CD4-positive, alpha-beta T cell treated with Interleukin-17A for 4 hours (primary cell): ENCODE measurements around the gene FOXJ3.

Experiments
- DNase-seq: peaks from one replicate; pipeline ENCODE4 v3.0.0-alpha.2; 2020; ENCODE audit warnings: mixed read lengths

The FOXJ3 gene

DNA sequence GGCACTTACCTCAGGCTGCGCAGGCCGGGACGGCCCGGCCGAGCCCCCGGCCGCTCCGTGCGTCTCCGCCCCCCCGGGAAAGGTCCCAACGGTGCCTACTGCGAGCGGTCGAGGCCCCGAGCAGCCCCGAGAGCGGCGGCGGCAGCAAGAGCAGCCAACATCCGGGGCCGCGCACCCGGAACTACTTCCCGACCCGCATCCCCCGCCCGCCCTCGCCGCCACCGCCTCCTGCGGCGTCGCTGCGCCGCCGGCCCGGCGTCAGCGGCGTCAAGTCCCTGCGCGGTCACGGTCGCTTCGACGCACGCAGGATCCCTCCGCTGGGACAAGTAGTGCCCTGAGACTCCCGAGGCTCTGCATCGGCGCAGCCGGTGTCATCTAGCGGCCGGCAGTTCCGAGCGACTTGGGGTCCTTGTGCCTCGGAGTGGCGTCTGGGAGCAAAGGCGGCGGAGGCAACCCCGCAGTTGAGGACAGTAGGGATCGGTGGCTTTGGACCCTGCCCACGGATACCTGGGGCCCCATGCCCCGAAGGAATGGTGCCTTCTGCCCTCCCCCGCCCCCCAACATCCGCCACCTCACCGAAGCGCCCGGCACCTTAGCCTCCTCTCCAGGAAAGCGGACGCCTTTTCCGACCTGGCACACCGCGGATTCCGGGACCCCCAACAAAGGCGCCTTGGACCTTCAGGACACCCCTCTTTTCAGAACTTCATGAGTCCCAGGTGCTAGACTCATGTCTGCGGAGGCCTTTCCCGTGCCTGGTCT, at the start of gene FOXJ3:
FOXJ3 (minus strand) TSS at position 186 of the 759 bp plus-strand sequence. CDS start 24,142 bp downstream, outside the sequence.
- DNase-seq = peak; percentile 95

DNA sequence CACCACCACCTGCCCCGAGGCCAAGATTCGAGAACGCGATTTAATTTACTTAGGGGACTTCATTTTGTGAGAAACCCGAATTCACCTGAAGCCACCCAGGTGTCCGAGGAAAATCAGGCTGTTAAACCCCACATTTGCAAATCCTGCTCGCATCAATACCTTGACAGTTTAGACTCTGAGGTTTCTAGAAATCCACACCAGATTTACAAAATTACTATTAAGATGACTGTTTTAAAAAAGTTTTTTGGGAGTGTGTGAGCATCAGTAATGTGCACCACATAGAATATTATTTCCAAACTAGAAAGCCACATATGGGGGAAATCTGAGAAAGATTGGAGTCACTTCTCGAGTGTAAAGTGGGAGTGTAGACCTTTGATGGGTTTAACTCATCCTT, 46.2 kb upstream of the FOXJ3 start:
- DNase-seq = no peak

DNA sequence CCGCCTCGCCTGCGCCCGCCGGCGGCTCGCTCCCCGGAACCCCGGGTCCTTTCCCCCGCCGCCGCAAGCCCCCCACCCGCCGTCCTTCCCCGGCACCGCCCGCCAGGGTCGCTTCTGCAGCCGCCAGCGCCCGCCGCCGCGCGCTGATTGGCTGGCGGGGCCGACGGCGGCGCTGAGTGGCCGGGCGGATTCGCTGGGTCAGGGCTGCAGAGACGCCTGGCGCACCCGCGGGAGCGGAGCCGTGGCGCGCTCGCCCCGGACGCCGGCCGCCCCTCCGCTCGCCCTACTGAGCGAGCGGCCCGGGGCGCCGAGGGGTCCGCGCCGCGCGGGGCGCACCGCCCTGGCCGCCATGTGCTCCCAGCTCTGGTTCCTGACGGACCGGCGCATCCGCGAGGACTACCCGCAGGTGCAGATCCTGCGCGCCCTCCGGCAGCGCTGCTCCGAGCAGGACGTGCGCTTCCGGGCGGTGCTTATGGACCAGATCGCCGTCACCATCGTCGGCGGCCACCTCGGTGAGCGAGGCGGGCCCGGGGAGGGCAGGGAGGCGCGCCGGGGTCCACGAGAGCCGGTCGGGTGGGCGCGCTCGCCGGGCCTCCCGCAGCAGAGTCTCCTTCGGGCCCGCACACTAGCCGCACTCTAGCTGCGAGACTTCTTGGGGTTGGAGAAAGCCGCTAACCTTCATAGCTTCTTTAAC, 45.7 kb upstream of the FOXJ3 start, which contains the start of gene RIMKLA:
RIMKLA (plus strand) TSS at position 207 of the 694 bp plus-strand sequence; CDS start at position 350, 143 bp downstream.
- peak; percentile 44 for DNase-seq

DNA sequence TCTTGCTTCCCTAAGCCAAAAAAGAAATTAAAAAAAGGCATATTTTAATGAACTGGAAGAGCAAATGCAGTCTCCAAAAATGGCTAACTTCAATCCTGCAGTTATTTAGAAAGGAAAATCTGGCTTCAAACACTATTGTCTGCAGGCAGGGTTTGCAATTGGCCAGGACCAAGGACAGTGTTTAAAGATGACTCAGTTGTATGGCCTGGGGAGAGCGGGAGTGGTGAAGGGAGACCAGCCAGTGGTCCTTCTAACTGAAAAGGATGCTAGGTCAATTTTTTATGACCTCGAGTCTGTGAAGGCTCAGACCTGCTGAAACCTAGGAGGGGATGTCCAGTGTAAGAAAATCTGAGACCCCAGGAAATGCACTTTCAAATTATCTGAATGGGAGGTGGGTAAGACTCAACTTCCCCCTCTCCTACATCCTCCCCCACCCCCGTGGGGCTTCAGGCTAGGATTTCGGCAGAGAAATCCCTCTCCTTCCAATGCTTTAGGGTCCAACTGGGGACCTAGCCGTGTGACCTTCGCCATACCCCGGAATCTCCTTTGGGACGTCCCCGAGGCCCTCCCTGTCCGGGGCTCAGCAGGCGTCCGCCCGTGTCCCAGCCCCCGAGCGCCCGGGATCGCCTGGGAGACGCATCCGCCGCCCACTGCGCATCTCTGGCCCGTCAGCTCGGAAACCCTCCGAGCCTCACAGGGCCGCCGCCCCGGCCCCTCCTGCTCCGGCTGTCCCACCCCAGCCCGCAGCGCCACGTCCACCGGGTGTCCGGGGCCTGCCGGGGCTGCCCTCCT, 45.0 kb upstream of the FOXJ3 start:
- peak; percentile 3 for DNase-seq

GRCh38 chr1:42372796-42373195, 37.8 kb upstream of the FOXJ3 start:
- no peak for DNase-seq

DNA sequence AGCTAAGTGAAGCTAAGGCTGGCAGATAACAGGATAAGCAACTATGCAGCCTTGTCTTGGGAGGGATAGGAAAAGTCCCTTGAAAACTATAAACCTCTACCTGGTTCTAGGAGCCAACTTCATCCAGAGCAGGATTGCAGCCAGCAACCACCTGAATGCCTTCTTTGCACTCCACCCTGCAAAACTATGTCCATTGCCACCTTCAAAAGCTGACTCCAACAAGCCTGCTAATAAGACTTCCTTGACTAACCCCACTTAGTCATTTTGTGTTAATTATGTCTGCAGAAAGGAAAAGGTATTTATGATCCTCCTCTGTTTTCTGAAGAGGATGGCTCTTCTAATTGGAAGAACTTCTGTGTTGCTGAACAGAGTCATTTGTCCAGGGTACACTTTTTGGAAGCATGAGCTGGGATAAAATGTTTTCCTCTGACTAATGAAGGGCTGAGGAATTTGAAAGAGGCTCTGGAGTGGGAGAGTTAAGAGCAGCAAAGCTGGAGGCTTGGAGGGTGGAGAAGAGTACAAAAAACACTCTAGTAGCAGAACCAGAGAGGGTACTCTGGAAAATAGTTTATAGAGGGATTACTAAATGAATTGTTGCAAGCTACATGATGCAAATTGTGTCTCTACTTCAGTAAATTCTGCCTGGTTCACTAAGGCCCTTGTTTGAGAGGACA, 36.0 kb upstream of the FOXJ3 start:
- DNase-seq = no peak

- DNase-seq = no peak
These were observed 34.4 kb upstream of the FOXJ3 start for GRCh38 chr1:42369471-42369870.

DNA sequence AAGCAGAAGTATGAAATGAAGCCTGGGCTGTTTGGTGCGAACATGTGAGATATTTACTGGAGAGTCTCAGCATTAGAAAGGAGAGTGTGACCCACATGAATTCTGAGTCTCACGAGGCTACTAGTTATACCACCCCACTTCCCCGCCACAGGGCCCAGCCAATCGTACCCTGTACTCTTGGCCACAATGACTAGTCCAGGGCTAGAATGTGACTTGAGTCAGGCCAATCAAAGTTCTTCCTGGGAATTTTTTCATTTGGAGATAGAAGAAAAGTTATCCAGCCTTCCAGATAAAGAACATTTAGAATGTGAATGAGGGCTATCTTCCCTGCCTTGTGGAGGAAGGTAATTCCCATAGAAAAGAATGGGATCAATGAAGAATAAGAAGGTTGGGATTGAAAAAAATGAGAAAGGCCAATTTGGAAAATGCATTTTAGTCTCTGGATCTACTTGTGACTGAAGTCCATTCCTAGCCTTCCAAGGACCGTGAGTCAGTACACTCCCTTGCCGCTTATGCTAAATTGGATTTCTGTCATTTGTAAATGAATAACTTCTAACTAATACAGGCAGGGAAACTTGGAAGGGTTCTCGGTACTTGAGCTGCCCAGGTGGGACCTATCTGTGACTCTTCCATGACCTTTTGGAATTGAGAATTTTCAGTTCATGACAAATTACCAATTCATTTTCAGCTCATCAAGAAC, 33.2 kb upstream of the FOXJ3 start:
- no peak for DNase-seq

DNA sequence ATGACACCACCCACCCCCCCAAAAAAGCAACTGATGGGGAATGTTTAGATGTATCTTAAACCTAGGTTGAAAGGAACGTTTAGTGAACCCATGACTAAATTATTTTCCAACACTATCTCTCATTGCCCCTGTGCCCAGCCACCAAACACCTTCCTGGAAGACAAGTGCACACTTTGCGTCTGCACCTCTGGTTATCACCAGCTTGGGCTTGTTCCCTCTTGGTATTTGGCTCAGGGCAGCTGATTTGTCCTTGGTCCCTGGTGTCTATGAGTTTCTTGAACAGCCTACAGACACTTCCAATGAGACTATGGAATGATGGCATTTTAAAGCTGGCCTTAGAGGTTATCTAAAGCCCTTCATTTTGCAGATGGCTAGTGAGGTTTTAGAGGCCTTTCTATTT, 30.1 kb upstream of the FOXJ3 start:
- no peak for DNase-seq

DNA sequence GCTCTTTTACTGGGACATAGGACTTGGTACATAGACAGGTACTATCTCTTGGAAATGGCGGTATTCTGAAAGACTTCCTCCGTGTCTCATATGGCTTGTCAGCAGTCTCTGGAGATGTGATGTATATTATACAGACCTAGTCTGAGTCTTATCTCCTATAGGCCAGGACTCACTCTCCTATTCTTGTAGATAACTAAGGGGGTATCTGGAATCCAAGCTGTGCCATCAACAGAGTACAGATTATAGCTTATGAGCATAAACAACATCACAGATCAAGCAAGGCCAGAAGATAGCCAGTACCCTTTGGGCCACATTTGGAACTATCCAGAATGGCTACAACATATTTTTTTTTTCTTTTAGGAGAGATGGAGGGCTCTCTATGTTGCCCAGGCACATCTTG, 29.5 kb upstream of the FOXJ3 start:
- DNase-seq = no peak

GRCh38 chr1:42364089-42364488, 29.1 kb upstream of the FOXJ3 start:
- DNase-seq = no peak

DNA sequence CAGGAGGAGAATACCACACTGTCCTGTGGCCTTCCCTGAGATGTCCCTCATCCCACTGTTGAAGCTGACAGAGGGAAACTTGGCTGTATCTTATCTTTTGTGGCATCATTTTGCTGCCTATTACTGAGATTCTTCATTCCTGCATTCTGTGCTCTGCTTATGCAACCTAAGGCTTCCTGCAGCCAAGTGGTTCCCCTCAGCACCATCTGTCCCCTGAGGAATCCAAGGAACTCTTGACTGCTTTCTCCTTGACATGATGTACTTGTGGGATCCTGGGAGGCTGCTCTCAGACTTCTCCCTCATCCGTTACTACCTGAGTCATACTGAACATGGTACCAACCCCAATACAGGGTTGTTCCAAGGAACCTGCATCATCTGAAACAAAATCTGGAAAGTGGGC, 24.4 kb upstream of the FOXJ3 start:
- no peak for DNase-seq

DNA sequence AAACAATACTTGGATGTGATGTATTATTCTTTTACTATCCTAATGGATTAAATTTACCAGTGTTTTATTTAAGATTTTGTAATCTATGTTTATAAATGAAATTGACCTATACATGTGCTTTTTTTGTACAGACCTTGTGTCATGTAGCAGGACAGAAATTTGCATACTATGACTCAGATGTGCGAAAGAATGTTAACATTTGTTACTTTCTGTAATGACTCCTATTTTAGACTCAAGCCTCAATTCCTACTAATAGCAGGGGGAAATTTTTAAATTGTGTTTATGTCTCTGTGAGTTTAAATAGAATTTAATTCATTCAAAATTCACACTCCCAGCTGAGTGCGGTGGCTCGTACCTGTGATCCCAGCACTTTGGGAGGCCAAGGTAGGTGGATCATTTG, 23.8 kb upstream of the FOXJ3 start:
- DNase-seq = no peak

DNA sequence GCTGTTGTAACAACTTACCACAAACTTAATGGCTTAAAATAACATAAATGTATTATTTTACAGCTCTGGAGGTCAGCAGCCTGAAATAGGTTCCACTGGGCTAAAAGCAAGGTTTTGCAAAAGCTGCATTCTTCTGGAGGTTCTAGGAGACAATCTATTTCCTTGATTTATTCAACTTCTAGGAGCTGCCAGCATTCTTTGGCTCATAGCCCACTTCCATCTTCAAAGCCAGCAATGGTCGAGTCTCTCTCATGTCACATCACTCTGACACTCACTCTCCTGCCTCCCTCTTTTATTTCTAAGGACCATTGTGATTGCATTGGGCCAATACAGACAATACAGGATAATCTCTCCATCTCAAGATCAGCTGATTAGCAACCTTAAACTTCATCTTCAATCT, 15.1 kb upstream of the FOXJ3 start:
- no peak for DNase-seq

DNA sequence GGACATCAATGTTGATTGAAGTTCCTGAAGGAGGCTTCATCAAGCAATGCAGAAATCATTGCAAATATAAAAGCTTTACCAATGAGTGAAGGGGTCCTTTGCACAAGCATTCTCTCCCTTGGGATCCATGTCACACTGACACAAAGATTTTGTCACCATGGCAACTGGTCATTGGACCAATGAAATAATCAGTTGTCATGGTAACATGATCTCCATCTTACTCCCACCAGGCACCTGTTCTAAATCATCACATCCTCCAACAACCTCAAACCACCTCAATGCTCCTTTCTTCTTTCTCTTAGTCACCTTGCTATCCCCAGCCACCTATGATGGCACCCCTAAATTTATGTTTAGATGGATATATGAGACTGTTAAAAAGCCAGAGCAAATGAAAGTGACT, 13.5 kb upstream of the FOXJ3 start:
- no peak for DNase-seq

DNA sequence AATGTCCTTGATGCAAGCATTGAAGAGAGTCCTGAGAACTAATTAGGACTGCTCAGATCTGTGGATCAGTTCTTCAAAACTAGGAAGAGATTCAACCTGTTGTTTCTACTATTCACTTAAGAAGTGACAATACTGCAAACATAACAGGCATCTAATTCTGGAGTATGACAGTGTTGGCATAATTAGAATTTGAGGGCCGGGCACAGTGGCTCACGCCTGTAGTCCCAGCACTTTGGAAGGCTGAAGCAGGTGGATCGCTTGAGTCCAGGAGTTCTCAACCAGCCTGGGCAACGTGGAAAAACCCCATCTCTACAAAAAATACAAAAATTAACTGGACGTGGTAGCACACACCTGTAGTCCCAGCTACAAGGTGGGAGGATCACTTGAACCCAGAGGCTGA, 8.0 kb upstream of the FOXJ3 start:
- DNase-seq = no peak

- no peak for DNase-seq
These were observed 5.9 kb upstream of the FOXJ3 start for GRCh38 chr1:42340901-42341300.

- DNase-seq = no peak
These were observed 5.1 kb upstream of the FOXJ3 start for GRCh38 chr1:42340093-42340492.

DNA sequence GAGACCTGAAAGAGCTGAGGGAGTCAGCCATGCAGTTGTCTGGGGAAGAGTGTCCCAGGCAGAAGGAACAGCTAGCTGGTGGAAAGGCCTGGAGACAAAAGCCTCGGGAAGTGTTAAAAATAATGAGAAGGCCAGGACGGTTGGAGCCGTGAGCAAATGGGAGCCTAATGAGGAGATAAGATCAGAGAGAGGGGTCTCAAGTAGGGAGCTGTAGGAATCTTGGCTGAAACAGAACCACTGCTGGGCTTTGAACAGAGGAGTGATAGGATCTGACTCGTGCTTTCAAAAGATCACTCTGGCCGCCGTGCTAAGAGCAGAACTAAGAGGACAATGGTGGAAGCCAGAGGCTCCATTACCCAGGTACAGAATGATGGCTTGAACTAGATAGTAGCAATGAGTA, 1.9 kb upstream of the FOXJ3 start:
- DNase-seq = no peak

- DNase-seq = peak; percentile 8
These were observed 929 bp upstream of the FOXJ3 start for GRCh38 chr1:42335809-42336518.

DNA sequence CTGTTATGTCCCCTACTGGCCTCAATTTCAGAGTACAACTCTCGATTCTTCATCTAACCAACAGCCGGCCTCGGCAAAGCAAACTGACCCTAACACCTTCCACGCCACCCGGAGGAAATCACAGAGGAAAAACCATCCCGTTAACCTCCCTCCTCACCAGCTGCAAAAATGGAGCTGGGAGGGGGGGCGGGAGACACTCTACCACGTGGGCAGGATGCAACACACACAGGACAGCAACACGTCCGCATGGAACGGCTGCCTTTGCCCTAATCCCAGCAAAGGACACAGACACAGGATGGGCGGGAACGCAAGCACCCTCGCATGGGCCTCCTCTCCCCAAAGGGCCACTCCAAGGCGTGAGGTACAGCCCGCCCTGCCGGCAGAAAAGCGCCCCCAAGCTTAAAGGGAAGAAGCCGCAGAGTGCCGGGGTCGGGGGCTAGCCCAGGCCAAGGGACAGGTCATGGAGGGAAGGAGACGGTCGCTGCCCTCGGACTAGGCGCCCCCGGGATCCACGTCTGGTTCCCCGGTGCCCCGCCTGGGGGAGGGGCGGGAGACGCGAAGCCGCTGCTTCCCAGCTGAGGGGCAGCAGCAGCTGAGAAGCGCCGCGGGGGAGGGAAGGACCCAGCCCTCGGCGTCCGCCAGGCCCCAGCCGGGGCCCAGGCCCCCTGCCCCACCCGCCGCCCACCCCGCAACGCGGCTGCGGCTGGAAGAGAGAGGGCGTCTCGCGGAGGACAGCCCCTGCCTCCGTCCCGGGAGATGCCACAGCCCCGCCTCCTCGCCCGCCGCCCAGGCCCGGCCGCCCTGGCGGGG, 590 bp downstream of the FOXJ3 start:
- DNase-seq = peak; percentile 34
